CD4-positive, alpha-beta T cell (primary cell): ENCODE data around the gene PDXK. TPM values are rescaled to one million over a fixed set of nuclear protein-coding genes. Genes with fewer than 3 reads are reported as not detected.

ENCODE experiments used
- ATAC-seq: fragments of 200-7000 bp; cut with Tn5 transposase; one replicate; pipeline ENCODE4 v1.10.0; 2022; ENCODE audit warnings: mild to moderate bottlenecking; ENCODE audit not compliant: poor library complexity
- CTCF ChIA-PET: fragments of 350-600 bp; sonication (Branson Sonifier 250); formaldehyde crosslinking; loops from one replicate; lab custom pipeline; 2021; ENCODE audit warnings: antibody characterized with exemption, inconsistent platforms; lab: Charles Lee
- POLR2A ChIA-PET: fragments of 350-600 bp; sonication (Branson Sonifier 250); formaldehyde crosslinking; loops from one replicate; lab custom pipeline; 2021; ENCODE audit warnings: antibody characterized with exemption, inconsistent platforms; lab: Charles Lee
- DNase-seq, 14 experiments: peaks; one replicate each; pipeline ENCODE4 v3.0.0-alpha.2; 2013 to 2020; ENCODE audit warnings: mixed read lengths in 2 of 14
- H3K27ac ChIP-seq, 2 donors: one replicate each; pipeline versions ENCODE4 v1.5.1 to v1.7.0; 2013; ENCODE audit warnings: low read length in 2 of 2, low read depth in 1 of 2, mild to moderate bottlenecking in 1 of 2
- H3K27me3 ChIP-seq, 2 experiments: 1 replicate in 1 of 2; 2 replicates in 1 of 2; pipeline versions ENCODE4 v1.6.1 to v1.7.0; 2013; ENCODE audit warnings: low read length in 2 of 2, control low read depth in 1 of 2, mild to moderate bottlenecking in 1 of 2, moderate library complexity in 1 of 2; ENCODE audit not compliant: insufficient read depth in 2 of 2, control insufficient read depth in 1 of 2
- H3K36me3 ChIP-seq: one replicate; pipeline ENCODE4 v1.6.1; 2013; ENCODE audit warnings: low read length, control low read depth; ENCODE audit not compliant: insufficient read depth
- H3K4me1 ChIP-seq: one replicate; pipeline ENCODE4 v1.6.1; 2013; ENCODE audit warnings: low read length, control low read depth; ENCODE audit not compliant: insufficient read depth
- H3K4me3 ChIP-seq: one replicate; pipeline ENCODE4 v1.5.1; 2013; ENCODE audit warnings: mild to moderate bottlenecking, low read length, moderate library complexity
- H3K9me3 ChIP-seq, 2 experiments: 1 replicate in 1 of 2; 2 replicates in 1 of 2; pipeline versions ENCODE4 v1.6.1 to v1.7.0; 2013; ENCODE audit warnings: low read length in 2 of 2, mild to moderate bottlenecking in 2 of 2, control low read depth in 1 of 2, moderate library complexity in 1 of 2; ENCODE audit not compliant: control insufficient read depth in 1 of 2, insufficient read depth in 1 of 2
- H3K27ac Mint-ChIP-seq: one replicate; pipeline ENCODE4 v1.8.0; 2020; ENCODE audit warnings: mixed read lengths
- H3K27me3 Mint-ChIP-seq: one replicate; pipeline ENCODE4 v1.8.0; 2021; ENCODE audit warnings: mixed read lengths
- H3K36me3 Mint-ChIP-seq: one replicate; pipeline ENCODE4 v1.8.0; 2021; ENCODE audit warnings: low read depth, mixed read lengths
- H3K4me1 Mint-ChIP-seq: one replicate; pipeline ENCODE4 v1.8.0; 2021; ENCODE audit warnings: low read depth, mixed read lengths
- H3K4me3 Mint-ChIP-seq: one replicate; pipeline ENCODE4 v1.8.0; 2020; ENCODE audit warnings: mild to moderate bottlenecking, mixed read lengths
- H3K9me3 Mint-ChIP-seq: one replicate; pipeline ENCODE4 v1.8.0; 2020; ENCODE audit warnings: mixed read lengths
- intact Hi-C, 2 experiments: fragments of 100-400 bp; cut with DNase I in 1 of 2; cut with micrococcal nuclease in 1 of 2; formaldehyde crosslinking; loops; one replicate each; pipeline versions ENCODE4 v1.15.1 to v1.9.0; 2023 to 2025; cut with DNase I, micrococcal nuclease
- total RNA-seq, 174 experiments: library from RNA in 2 of 174; stranded (reverse) in 2 of 174; gene quantifications; one replicate each; pipeline ENCODE4 v1.2.3 and lab custom pipeline; 2021 to 2026
- TF ChIP-seq, protein P1 (sequence below): fragments of 200-600 bp; IDR thresholded peaks from one replicate; pipeline ENCODE4 v1.8.0; 2022; ENCODE audit warnings: antibody characterized with exemption, mild to moderate bottlenecking

PDXK gene
- total RNA-seq, 2 experiments from 2014 or later, result 74.8 to 77.0 TPM

DNA sequence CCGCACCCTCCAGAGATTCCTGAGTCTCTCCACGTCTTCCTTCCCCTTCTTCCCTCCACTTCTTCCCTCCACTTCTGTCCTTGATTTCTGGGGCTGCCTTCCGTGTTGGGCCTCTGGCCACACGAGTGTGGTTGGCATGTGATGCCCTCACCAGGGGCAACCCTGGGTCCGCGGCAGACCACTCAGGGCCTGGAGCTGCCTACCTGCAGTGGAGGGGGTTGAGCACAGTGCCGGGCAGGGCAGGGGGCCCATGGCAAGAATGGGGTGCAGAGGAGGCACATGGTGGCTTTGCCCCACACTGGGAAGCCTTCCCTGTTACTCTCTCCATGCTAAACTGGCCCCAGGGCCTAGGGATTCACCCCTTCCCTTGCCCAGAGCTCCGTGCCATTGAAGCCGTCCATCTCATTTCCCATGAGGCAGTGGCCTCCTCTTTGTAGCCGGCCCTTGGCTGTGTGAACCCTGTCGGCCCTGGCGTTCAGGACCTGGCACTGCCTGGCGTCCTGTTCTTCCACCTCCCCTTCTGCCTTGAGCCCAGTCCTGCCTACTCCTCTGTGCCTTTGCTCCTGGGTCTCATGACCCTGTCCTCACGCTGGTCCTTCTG, 83.9 kb downstream of the PDXK start:
- ATAC-seq (no peak), DNase-seq (no peak)
- ChIA-PET POLR2A (no interaction called here), CTCF (no interaction called here)
- Histone ChIP-seq H3K27me3 (no peaks in the 10 kb centered on the region), H3K4me3 (no peak overlapping the region), H3K36me3 (peaks cover 60% of the 10 kb centered on the region), H3K27ac (no peak overlapping the region), H3K4me1 (no peaks in the 10 kb centered on the region), H3K9me3 (no peaks in the 10 kb centered on the region)
- H3K36me3 Mint-ChIP-seq, result peaks cover 63% of the 10 kb centered on the region
- intact Hi-C loops, result no loop called here
- no peaks in the 10 kb centered on the region for H3K9me3 Mint-ChIP-seq
- H3K27me3 Mint-ChIP-seq, result no peaks in the 10 kb centered on the region
- no peaks in the 10 kb centered on the region for H3K4me1 Mint-ChIP-seq
- no peak overlapping the region for H3K27ac Mint-ChIP-seq
- H3K4me3 Mint-ChIP-seq, result no peak overlapping the region
- TF ChIP-seq, protein P1, sequence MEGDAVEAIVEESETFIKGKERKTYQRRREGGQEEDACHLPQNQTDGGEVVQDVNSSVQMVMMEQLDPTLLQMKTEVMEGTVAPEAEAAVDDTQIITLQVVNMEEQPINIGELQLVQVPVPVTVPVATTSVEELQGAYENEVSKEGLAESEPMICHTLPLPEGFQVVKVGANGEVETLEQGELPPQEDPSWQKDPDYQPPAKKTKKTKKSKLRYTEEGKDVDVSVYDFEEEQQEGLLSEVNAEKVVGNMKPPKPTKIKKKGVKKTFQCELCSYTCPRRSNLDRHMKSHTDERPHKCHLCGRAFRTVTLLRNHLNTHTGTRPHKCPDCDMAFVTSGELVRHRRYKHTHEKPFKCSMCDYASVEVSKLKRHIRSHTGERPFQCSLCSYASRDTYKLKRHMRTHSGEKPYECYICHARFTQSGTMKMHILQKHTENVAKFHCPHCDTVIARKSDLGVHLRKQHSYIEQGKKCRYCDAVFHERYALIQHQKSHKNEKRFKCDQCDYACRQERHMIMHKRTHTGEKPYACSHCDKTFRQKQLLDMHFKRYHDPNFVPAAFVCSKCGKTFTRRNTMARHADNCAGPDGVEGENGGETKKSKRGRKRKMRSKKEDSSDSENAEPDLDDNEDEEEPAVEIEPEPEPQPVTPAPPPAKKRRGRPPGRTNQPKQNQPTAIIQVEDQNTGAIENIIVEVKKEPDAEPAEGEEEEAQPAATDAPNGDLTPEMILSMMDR, result no peak

DNA sequence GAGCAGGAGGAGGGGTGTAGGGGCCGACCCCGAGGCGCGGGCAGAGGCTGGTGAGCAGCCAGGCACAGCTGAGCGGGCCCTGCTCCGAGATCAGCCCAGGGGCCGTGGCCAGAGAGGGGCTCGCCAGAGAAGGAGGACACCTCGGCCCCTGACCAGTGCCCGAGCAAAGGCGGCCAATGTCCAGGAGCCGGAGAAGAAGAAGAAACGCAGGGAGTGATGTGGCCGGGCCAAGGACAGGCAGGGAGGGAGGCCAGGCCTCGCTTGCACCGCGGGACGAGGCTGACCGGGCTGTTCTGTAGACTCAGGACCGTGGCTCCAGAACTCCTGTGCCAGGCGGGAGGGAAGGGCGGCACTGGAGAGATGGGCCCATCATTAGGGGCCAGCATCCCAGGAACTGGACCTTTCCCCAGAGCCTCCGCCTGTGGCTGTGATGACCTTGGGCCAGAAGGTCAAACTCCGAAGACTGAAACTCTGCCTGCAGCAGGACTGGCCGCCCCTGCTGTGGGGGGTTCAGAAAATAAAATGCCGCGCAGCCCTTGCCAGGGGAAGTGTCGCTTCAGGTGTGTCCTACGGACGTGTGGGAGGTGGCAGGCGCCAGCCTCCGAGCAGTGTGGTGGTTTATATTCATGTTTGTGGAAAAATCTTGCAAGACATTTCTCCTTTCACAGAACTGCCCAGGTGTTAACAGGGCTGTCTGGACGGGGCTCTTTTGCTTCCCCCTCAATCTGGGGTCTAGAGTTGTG, 84.8 kb downstream of the PDXK start:
- H3K4me3 Mint-ChIP-seq, result no peak overlapping the region
- no peak overlapping the region for H3K4me3 ChIP-seq
- TF ChIP-seq, protein P1, result no peak
- no peaks in the 10 kb centered on the region for H3K27me3 ChIP-seq
- no peaks in the 10 kb centered on the region for H3K27me3 Mint-ChIP-seq
- H3K27ac Mint-ChIP-seq, result no peak overlapping the region
- H3K27ac ChIP-seq, result no peak overlapping the region
- H3K9me3 Mint-ChIP-seq, result no peaks in the 10 kb centered on the region
- DNase-seq (no peak), ATAC-seq (no peak)
- ChIA-PET CTCF (no interaction called here), POLR2A (no interaction called here)
- no peaks in the 10 kb centered on the region for H3K4me1 Mint-ChIP-seq
- intact Hi-C loops, result no loop called here
- peaks cover 51% of the 10 kb centered on the region for H3K36me3 ChIP-seq
- H3K4me1 ChIP-seq, result no peaks in the 10 kb centered on the region
- H3K9me3 ChIP-seq, result no peaks in the 10 kb centered on the region
- H3K36me3 Mint-ChIP-seq, result peaks cover 53% of the 10 kb centered on the region

DNA sequence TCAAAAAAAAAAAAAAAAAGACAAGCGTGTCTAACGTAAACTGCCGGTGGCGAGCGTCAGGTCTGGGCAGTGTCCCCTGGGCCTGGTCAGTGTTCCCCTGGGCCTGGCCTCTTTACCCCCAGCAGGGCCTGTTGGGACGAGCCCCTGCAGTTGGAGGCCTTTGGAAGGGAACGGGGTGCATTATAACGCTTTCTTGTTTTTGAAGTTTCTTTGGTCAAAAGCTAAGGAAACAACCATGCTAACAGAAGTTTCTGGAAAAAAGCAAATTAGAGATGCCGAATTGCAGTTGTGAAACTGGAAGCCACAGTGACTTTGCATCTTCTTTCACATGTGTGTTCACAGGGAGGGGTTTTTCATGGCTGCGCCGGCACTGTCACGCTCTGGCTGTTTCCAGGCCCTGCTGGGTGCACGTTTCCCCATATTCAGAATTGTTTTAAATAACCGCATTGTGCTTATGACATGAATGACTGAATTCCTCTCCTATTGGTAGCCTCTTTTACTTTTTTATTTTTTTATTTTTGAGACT, 86.4 kb downstream of the PDXK start:
- Histone ChIP-seq H3K27ac (no peak overlapping the region), H3K27me3 (no peaks in the 10 kb centered on the region), H3K36me3 (peaks cover 36% of the 10 kb centered on the region), H3K4me1 (peaks cover 3% of the 10 kb centered on the region), H3K4me3 (no peak overlapping the region), H3K9me3 (no peaks in the 10 kb centered on the region)
- TF ChIP-seq, protein P1, result no peak
- H3K4me3 Mint-ChIP-seq, result no peak overlapping the region
- no peak overlapping the region for H3K27ac Mint-ChIP-seq
- DNase-seq, result peak in 3 of 14 experiments; percentile 30 to 65 (median 64)
- no peak for ATAC-seq
- no peaks in the 10 kb centered on the region for H3K4me1 Mint-ChIP-seq
- POLR2A ChIA-PET, result no interaction called here
- CTCF ChIA-PET, result no interaction called here
- H3K9me3 Mint-ChIP-seq, result no peaks in the 10 kb centered on the region
- peaks cover 40% of the 10 kb centered on the region for H3K36me3 Mint-ChIP-seq
- intact Hi-C loops, result no loop called here
- no peaks in the 10 kb centered on the region for H3K27me3 Mint-ChIP-seq
